Measurements from ENCODE around the gene PROSER3.
"Not testable (repeated sequence)": the region's sequence is repeated elsewhere in the genome, so short reads cannot be mapped to it uniquely, and the experiment has no call there.

Gene PROSER3

GRCh38 chr19:35722897-35723296 lies 35.1 kb upstream of the PROSER3 start:
- no peak for DNase-seq (ENCODE audit: low spot score)

GRCh38 chr19:35723671-35724070 lies 34.3 kb upstream of the PROSER3 start:
- DNase-seq (ENCODE audit: low spot score): no peak

GRCh38 chr19:35724132-35724531 lies 33.8 kb upstream of the PROSER3 start:
- DNase-seq (ENCODE audit: low spot score): not testable (repeated sequence)

- DNase-seq (ENCODE audit: low spot score): no peak
Measured at GRCh38 chr19:35724560-35724959, 33.4 kb upstream of the PROSER3 start.

- DNase-seq (ENCODE audit: low spot score): no peak
Measured at GRCh38 chr19:35725216-35725861, 32.6 kb upstream of the PROSER3 start.

- no peak for DNase-seq (ENCODE audit: low spot score)
Measured at GRCh38 chr19:35727053-35727955, 30.7 kb upstream of the PROSER3 start.

- no peak for DNase-seq (ENCODE audit: low spot score)
Measured at GRCh38 chr19:35727956-35728706, 29.8 kb upstream of the PROSER3 start.

GRCh38 chr19:35729021-35729420 lies 29.0 kb upstream of the PROSER3 start:
- no peak for DNase-seq (ENCODE audit: low spot score)

- no peak for DNase-seq (ENCODE audit: low spot score)
Measured at GRCh38 chr19:35729763-35730162, 28.2 kb upstream of the PROSER3 start.

GRCh38 chr19:35730326-35730725 lies 27.6 kb upstream of the PROSER3 start:
- DNase-seq (ENCODE audit: low spot score): no peak

GRCh38 chr19:35731353-35731752 lies 26.6 kb upstream of the PROSER3 start:
- DNase-seq (ENCODE audit: low spot score): no peak

GRCh38 chr19:35731779-35732405 lies 26.1 kb upstream of the PROSER3 start:
- DNase-seq (ENCODE audit: low spot score): no peak

GRCh38 chr19:35732540-35733179 lies 25.3 kb upstream of the PROSER3 start:
- DNase-seq (ENCODE audit: low spot score): no peak

GRCh38 chr19:35733180-35734125 lies 24.5 kb upstream of the PROSER3 start:
- no peak for DNase-seq (ENCODE audit: low spot score)

GRCh38 chr19:35734273-35734672 lies 23.7 kb upstream of the PROSER3 start:
- DNase-seq (ENCODE audit: low spot score): no peak

- DNase-seq (ENCODE audit: low spot score): no peak
Measured at GRCh38 chr19:35734889-35735288, 23.1 kb upstream of the PROSER3 start.

GRCh38 chr19:35736913-35737886 lies 20.8 kb upstream of the PROSER3 start:
- DNase-seq (ENCODE audit: low spot score): no peak

GRCh38 chr19:35738021-35738886 lies 19.7 kb upstream of the PROSER3 start:
- DNase-seq (ENCODE audit: low spot score): no peak

Data from D341Med (cell line).